Germinal center (tissue), 1 donor: Measurements from ENCODE around the gene EPC2.
"Not testable (repeated sequence)": the region's sequence is repeated elsewhere in the genome, so short reads cannot be mapped to it uniquely, and the experiment has no call there.

Experiments used
- DNase-seq: peaks from one replicate; pipeline ENCODE4 v3.0.0; 2012; ENCODE audit warnings: mixed read lengths, low spot score

EPC2 gene

DNA sequence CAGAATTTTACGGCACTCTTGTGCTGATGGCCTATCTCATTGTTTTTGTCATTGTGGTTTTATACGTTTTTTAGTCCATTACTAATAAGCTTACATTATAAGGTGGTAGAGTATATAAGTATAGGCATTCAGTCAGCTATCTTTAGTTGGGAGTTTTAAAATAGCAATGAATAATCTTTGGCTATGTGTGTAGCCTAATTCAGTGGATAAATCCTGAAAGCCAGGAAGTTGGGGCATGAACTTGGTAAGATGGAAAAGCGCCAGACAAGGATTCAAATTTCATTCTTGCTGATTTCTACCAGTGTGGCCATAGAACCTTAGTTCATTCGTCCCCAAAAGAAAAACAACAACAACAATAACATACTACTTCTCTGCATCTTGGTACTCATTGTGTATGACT is 31.2 kb downstream of the EPC2 start:
- DNase-seq = no peak

DNA sequence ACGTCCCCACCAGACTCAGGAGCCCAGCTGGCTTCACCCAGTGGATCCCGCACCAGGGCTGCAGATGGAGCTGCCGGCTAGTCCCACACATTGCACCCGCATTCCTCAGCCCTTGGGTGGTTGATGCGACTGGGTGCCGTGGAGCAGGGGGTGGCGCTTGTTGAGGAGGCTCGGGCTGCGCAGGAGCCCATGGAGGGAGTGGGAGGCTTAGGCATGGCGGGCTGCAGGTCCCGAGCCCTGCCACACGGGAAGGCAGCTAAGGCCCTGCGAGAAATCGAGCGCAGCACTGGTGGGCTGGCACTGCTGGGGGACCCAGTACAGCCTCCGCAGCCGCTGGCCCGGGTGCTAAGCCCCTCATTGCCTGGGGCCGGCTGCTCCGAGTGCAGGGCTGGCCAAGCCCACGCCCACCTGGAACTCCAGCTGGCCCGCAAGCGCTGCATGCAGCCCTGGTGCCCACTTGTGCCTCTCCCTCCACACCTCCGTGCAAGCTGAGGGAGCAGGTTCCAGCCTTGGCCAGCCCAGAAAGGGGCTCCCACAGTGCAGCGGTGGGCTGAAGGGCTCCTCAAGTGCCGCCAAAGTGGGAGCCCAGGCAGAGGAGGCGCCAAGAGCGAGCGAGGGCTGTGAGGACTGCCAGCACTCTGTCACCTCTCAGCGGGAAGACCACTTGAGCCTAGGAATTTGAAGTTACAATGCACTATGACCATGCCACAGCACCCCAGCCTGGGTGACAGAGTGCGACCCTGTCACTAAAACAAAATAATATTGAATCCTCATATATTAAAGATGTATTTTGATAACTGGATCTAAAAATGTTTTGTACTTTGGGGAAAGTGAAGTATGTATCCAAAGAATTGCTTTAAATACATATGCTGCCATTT is 34.0 kb downstream of the EPC2 start:
- not testable (repeated sequence) for DNase-seq

- no peak for DNase-seq
These were observed 35.9 kb downstream of the EPC2 start for GRCh38 chr2:148680462-148680861.

DNA sequence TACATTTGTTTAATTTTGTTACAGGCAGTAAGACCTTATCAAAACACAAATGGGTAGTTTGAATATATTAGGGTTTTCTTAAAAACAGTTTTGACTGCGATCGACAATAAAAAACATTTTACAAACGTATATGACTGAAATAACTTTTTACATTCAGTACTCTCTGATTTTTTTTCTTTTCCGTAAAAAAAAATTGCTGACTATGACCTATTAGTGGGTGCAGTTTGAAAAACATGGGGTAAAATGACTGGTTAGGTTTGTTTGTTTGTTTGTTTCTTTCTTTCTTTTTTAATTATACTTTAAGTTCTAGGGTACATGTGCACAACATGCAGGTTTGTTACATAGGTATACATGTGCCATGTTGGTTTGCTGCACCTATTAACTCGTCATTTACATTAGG is 36.9 kb downstream of the EPC2 start:
- no peak for DNase-seq

- DNase-seq = not testable (repeated sequence)
These were observed 37.3 kb downstream of the EPC2 start for GRCh38 chr2:148681862-148682261.

GRCh38 chr2:148684507-148684906 is 40.0 kb downstream of the EPC2 start:
- DNase-seq = no peak

- no peak for DNase-seq
These were observed 43.0 kb downstream of the EPC2 start for GRCh38 chr2:148687543-148687942.

- not testable (repeated sequence) for DNase-seq
These were observed 43.5 kb downstream of the EPC2 start for GRCh38 chr2:148688011-148688410.

- no peak for DNase-seq
These were observed 52.4 kb downstream of the EPC2 start for GRCh38 chr2:148696985-148697384.

DNA sequence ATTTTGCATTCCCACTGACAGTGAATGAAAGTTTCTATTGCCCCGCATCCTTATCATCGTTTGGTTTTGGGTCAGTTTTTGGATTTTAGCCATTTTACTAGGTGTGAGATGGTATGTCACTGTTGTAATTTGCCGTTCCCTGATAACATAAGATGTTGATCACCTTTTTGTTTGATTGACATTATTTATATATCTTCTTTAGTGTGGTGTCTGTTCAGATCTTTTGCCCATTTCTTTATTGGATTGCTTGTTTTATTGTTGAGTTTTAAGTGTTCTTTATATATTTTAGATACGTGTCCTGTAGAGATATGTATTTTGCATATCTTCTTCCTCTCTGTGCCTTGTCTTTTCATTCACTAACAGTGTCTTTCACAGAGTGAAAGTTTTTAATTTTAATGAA is 55.3 kb downstream of the EPC2 start:
- DNase-seq = no peak

GRCh38 chr2:148701039-148701438 is 56.5 kb downstream of the EPC2 start:
- no peak for DNase-seq

- DNase-seq = no peak
These were observed 57.3 kb downstream of the EPC2 start for GRCh38 chr2:148701877-148702276.

DNA sequence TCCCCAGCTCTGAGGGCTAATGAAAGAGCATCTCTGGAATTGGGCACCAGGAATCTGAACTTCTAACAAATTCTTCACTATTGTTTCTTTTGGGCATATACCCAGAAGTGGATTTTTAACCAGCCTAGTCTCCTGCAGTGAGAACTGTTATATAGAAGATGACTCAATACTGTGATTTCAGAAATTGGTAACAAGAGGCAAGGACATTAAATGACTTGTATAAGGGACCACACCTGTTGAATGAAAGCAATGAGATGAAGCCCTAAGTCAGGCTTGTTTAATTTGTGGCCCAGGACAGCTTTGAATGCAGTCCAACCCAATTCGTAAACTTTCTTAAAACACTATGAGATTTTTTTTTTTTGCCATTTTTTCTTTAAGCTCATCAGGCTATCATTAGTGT is 57.9 kb downstream of the EPC2 start:
- no peak for DNase-seq

DNA sequence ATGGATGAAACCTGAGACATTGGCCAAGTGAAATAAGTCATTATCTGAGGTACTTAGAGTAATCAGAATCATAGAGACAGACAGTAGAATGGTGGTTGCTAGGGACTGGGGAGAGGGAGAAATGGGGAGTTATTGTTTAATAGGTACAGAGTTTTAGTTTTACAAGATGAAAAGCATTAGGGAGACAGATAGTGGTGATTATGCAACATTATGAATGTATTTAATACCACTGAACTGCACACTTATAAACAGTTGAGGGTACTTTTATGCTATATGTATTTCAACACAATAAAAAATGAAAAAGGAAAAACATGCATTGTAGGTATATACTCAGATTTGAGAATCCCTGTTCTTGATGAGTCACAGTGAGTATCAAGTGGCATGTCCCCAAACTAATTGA is 59.7 kb downstream of the EPC2 start:
- DNase-seq = no peak

- DNase-seq = no peak
These were observed 71.9 kb downstream of the EPC2 start for GRCh38 chr2:148716378-148716920.

DNA sequence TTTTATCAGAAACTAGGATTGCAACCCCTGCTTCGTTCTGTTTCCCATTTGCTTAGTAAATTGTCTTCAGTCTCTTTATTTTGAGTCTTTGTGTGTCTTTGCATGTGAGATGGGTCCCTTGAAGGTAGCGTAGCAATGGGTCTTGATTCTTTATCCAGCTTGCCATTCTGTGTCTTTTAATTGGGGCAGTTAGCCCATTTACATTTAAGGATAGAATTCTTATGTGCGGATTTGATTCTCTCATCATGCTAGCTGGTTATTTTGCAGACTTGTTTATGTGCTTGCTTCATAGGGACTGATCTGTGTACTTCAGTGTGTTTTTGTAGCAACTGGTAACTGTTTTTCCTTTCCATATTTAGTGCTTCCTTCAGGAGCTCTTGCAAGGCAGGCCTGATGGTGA is 73.5 kb downstream of the EPC2 start:
- DNase-seq = no peak

GRCh38 chr2:148719195-148719749 is 74.7 kb downstream of the EPC2 start:
- no peak for DNase-seq

DNA sequence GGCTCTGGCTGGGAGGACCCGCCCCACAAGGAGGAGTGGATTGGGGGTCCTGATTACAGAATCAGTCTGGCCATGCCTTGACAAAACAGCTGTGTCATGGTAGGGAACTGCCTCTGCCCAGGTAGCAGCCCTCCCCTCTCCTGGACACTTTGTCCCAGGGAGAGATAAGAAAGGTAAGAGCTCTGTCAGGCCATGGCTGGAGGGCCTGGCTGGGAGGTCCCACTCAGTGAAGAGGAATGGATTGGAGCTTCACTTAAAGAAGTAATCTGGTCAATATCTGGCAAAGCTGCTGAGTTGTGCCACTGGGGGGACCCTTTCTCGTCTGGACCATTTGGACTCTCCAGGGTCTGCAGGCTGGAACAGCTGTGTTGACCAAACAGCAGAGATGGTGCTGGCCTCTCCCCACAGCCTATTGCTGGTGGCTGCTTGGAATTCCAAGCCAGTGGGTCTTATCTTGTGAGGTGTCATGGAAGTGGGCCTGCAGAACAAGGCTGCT is 75.4 kb downstream of the EPC2 start:
- no peak for DNase-seq

DNA sequence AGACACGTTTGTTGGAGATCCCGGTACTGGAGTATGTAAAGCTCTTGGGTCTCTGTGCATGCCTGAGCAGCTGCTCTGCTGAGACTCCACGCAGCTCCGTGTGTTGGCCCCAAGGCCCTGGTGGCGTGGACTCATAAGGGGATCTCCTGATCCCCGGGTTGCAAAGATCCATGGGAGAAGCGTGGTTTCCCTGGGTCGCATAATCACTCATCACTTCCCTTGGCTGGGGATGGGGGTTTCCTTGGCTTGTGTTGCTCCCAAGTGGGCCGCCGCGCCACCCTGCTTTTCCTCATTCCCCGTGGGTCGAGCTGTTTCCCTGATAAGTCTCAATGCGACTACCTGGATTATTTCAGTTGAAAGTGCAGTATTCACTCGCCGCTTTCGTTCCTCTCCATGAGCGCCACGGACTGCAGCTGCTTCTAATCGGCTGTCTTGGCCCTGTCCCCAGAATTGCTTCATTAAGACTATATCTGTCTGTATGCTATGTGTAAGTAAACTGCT is 76.0 kb downstream of the EPC2 start:
- no peak for DNase-seq

GRCh38 chr2:148721520-148721931 is 77.0 kb downstream of the EPC2 start:
- DNase-seq = no peak

DNA sequence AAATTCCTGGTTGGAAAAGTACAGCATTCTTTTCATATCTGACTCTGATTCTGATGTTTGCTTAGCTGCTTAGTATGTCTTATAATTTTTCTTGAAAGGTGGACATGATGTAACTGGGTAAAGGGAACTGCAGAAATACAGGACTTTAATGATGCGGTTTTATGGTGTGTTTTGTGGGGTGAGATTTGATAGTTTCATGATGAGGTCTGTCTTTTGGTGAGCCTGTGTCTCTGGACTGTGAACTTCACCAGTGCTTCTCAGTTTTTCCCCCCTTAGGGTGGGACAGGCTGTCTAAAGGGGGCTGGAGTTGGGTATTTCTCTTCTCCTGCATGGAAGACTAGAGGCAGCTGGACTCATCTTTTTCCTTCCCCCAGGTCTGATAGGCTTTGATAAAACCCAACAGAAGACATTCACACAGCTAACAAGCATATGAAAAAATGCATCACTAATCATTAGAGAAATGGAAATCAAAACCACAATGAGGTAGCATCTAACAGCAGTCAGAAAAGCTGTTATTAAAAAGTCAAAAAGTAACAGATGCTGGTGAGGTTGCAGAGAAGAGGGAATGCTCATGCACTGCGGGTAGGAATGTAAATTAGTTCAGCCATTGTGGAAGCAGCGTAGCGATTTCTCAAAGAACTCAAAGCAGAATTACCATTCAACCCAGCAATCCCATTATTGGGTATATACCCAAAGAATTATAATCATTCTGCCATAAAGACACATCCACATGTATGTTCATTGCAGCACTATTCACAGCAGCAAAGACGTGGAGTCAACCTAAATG is 77.6 kb downstream of the EPC2 start:
- no peak for DNase-seq

GRCh38 chr2:148725564-148725963 is 81.0 kb downstream of the EPC2 start:
- DNase-seq = no peak
